GM10266 (cell line): ENCODE data around the gene NPY5R.

ENCODE experiments used
- DNase-seq: peaks from one replicate; pipeline ENCODE4 v3.0.0; 2012; ENCODE audit errors: extremely low spot score
- TF ChIP-seq, protein P1 (sequence below): IDR thresholded peaks from 2 replicates; pipeline ENCODE4 v1.5.1; 2012; ENCODE audit warnings: mild to moderate bottlenecking, low read depth; ENCODE audit not compliant: control insufficient read depth, insufficient read depth; ENCODE audit errors: missing control alignments

The NPY5R gene

DNA sequence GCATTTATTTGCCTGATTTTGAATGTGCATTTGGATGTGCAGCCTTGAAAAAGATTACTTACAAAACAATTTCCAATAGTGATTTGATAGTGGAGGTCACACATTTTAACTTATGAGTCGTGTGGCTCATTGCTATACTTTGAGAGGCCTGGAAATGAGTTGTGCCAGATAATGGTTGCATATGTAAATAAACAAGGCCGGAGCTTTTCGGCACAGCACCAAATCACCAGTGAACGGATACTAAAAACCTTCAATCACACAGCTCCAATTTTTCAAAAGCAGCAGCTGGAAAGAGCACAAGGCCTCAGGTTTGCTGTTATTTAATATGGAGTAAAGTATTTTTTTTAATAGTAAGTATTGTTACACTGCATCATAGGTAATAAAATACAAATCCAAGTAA, 57.2 kb downstream of the NPY5R start:
- DNase-seq: no peak

More for the DNA sequence above, 57.2 kb downstream of the NPY5R start:
- TF ChIP-seq, protein P1, sequence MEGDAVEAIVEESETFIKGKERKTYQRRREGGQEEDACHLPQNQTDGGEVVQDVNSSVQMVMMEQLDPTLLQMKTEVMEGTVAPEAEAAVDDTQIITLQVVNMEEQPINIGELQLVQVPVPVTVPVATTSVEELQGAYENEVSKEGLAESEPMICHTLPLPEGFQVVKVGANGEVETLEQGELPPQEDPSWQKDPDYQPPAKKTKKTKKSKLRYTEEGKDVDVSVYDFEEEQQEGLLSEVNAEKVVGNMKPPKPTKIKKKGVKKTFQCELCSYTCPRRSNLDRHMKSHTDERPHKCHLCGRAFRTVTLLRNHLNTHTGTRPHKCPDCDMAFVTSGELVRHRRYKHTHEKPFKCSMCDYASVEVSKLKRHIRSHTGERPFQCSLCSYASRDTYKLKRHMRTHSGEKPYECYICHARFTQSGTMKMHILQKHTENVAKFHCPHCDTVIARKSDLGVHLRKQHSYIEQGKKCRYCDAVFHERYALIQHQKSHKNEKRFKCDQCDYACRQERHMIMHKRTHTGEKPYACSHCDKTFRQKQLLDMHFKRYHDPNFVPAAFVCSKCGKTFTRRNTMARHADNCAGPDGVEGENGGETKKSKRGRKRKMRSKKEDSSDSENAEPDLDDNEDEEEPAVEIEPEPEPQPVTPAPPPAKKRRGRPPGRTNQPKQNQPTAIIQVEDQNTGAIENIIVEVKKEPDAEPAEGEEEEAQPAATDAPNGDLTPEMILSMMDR: no peak
